ENCODE data around the gene BHLHE41. TPM values are rescaled to one million over a fixed set of nuclear protein-coding genes. Genes with fewer than 3 reads are reported as not detected.
A peak's percentile ranks its signal among the peaks of the same experiment; 100 is the strongest.

The BHLHE41 gene
- total and polyA plus RNA-seq, 2 of the 8 experiments (the other 6 are each of a cell fraction or from before 2014, with no cell fraction given), result 1.1 to 3.4 TPM

GRCh38 chr12:26112703-26113147 lies 12.1 kb downstream of the BHLHE41 start (continued):
- TF ChIP-seq EZH2 (IDR thresholded peaks at IDR 0.05; ENCODE audit: low read depth, low read length, severe bottlenecking) (no peak), SP1 (IDR thresholded peaks at IDR 0.05; ENCODE audit: low read depth, low read length) (peak; percentile 75; the same call in 1 of the 2 replicates), EGR1 (IDR thresholded peaks at IDR 0.05; ENCODE audit: borderline replicate concordance, low read depth, low read length) (no peak), TCF12 (IDR thresholded peaks at IDR 0.05; ENCODE audit: low read depth, low read length) (no peak), SIRT6 (IDR thresholded peaks at IDR 0.05; ENCODE audit: low read length) (no peak), BRCA1 (IDR thresholded peaks at IDR 0.05; ENCODE audit: low read depth, low read length) (no peak), TEAD4 (IDR thresholded peaks at IDR 0.05; ENCODE audit: low read depth, low read length) (peak; percentile 22; the same call in 1 of the 2 replicates), JUN (IDR thresholded peaks at IDR 0.05; ENCODE audit: low read depth, low read length) (peak; percentile 53; the same call in 1 of the 2 replicates)

Measured in H1 (cell line).